Stimulated activated CD8-positive, alpha-beta memory T cell treated with anti-CD3 and anti-CD28 coated beads, Interleukin-2, amount 100 ng/mL, for 1 hour (primary cell): ENCODE measurements around the gene TSSC4.

Experiments
- DNase-seq, 2 donors: peaks; one replicate each; pipeline ENCODE4 v3.0.0-alpha.2; 2020; ENCODE audit warnings: low read depth in 2 of 2

TSSC4 gene

DNA sequence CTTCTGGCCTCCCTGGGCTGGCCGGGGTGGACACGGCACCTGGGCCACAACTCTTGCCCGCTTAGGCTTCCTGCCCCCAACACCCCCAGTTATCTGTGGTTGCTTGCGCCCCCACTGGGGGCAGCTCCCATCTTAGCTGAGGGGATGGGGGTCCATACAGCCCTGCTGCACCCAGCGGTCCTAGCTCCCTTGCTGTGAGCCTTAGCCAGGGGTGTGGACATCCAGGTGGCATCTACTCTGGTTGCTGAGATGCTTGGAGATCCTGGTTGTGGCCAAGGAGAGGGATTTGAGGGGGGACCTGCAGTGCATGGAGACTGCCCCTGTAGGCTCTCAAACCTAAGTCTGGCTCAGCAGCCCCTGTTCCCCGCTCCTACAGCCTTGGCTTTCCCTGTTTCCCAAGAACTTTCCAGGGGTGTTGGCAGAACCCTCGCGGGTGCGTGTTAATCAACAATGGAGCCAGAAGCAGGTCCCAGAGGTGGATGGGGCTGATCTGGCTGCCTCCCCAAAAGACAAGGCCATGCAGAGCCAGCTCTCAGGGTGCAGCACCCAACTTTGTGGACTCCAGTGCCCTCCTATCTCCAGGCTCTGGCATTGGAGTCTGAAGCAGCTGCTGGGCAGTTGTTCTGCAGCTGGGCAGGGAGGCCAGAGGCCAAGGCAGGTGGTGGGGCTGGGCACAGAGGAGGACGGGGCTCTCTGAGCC, 47.6 kb downstream of the TSSC4 start:
- DNase-seq, result no peak

DNA sequence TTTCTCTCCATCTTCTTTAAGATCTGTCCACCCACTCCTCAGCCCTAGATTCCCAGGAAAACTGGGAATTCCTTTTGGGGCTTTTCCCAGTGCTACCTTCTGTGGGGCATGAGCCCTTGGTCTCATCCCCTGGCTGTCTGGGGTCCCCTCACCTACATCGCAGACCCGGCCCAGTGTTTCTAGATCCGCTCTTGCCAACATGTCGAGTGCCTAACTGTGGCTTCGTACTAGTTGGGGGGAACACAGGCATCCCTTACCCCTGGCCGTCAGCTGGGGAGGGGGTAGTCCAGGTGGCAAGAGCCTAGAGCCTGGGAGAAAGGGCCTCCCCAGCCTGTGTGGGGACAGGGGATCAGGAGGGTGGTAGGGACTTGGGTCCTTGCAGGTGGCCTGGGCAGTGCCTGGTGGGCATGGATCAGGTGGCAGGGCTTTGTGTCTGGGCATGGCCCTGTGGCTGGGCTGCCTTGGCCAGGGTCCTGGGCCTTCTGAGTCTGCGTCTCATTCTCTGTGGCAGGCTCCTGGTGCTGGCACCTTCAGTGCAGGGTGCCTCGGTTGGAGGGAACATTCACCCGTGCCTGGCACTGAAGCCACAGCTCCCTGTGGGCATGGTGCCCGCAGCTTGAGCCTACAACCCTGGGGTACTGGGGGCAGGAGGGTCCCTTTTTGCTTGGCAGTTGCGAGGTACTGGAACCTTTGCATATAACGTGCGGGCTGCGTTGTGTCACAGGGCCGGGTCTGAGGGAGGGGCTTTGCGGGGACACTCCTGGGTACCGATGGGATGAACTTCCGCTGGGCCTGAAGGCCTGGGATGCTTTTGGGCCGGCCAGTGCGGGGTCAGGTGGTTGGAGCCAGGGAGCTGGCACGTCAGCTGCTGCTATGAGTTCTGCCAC, 48.4 kb downstream of the TSSC4 start:
- DNase-seq, result no peak

DNA sequence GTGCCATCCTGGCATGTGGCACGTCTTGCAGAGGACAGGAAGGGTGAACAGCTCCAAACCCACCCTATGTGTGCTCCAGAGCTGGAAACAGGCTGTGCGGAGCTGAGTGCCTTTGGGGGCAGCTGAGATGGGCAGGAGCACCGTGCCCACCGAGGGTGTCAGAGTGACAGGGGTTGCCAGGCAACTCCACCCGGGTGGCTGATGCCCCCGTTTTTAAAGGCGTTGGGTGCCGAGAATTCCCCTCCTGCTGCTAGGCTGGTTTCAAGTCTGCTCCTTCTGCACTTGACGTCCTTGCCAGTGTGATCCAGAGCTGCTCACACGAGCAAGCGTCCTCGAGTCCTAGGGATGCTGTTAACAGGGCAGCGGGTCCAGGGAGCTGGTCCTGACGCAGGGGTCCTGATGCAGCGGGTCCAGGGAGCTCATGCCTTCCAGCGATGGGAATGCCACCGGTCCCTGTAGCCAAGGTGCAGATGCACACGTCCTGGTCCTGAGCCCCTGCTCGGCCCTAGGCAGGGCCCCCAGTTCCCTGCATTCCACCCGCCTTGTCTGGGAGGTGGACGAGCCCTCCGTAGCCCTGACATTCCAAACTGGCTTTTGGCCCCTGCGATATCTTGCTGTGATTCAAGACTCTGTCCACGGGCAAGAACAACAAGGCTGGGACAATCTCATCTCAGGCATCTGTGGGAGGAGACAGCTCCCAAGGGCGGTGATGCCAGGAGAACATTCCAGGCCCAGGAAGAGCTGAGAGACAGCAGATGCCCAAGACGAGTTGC, 49.2 kb downstream of the TSSC4 start:
- no peak for DNase-seq

DNA sequence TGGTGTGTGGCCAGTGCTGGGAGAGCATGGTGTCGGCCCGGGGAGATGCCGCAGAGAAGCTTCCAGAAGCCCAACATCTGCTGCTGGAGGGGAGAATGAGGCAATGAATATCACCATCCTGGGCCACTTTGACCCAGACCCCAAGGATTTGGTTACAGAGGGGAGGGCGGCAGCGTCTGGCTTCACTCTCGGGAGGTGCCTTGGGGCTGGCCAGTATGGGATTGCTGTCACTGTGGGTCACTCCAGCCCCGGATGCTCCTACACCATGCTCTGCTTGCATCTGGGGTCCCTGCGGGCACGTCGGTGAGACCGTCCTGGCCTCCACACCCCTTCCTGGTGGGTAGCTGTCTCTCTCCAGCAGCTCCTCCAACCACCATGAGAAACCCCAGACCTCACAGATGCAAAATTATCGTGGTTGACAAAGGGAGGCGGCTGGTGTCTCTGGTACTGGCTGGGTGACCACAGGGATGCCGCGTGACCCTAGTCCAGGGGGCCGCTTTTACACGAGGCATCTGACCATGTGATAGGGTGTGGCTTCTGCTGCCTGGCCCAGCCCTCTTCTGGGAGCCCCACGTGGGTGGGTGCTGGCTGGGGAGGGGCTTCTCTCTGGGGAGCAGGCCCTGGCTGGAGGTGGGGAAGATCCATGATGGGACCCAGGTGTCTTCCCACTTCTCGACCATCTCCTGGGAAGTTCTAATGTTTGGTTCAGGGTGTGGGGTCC, 49.9 kb downstream of the TSSC4 start:
- DNase-seq, result no peak

DNA sequence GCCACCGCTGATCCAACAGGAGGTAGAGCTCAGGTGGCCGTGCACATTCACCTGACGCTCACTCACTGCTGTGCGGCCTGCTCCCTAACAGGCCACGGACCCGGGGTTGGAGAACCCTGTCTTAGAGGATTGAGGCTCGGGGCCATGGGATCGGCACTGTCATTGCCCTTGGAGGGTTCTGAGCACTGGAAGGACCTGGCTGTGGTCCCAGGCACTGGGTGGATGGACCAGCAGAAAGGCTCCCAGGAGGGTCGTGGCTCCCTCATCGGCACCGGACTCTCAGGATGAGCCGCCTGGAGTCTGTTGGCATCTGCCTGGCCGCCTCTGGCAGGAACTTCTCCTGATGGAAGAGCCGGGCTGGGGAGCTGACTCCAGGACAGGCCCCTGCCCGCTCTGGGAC, 50.8 kb downstream of the TSSC4 start:
- DNase-seq, result no peak

DNA sequence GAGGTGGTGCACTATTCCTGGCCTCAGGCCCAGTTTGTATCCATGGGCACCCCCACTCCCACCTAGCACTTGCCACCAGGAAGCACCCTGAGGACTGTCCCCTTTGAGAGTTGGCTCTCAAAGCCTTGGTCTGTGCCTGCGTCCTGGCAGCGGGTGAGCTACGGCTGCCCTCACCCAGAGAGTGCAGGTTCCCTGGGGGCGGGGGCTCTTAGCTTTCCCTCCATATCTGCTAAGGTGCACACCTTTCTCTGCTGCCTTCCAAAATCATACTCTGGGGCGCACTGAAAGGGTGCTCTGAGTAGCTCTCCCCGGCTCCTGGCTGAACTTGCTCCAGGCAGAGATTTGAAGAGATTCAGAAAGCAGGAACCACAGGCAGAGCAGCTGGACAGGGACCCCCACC, 51.4 kb downstream of the TSSC4 start:
- DNase-seq, result no peak

DNA sequence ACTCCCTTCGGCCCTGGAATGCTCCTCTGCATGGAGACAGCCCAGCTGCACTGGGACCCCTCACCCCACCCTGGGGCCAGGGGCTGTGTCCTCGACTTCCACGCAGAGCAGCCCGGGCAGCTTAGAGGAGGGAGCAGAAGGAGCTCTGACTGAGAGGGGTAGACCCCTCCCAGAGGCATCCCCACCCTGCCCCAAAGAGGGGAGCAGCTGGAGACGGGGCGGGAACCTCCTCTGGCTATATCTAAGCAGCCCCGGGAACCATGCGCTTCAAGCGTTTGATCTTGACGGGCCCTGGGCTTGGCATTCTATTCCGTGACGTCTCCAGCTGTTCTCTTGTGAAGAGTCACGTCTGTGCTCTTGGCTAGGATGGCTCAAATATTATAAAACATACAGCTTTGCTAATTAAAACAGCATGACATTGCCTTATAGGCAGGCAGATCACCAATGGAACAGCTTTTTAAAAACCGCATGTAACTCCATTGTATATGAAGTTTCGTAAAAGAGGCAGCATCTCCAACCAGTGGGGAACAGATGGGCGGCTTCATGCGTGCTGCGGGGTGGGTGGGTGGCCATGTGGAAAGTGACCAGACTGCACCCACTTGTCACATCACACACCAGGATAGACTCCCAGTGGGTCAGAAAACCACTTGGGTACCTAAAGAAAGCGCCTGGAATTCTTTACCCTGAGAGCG, 51.9 kb downstream of the TSSC4 start:
- DNase-seq, result no peak

DNA sequence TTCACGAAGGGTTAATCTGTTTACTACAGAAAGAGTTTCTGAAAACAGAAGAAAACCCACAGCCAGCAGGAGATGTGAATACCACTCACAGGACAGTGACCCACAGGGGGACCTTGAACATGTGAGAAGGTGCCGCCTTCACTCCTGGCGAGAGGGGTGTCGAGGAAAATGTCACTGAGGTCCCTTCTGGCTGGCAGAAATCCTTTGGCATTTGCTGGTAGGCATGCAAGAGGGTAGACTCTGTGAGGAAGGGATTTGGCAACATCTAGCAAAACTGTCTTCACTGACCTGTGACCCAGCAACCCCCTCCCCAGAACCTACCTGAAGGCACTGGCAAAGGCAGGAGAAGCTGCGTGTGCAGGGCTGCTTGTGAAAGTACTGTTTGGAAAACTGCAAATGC, 52.9 kb downstream of the TSSC4 start:
- no peak for DNase-seq
